Measurements from ENCODE around the gene RAP1A. TPM values are rescaled to one million over a fixed set of nuclear protein-coding genes. Genes with fewer than 3 reads are reported as not detected.

The RAP1A gene
- total RNA-seq, 1 experiment from 2014 or later, result 26.7 TPM

GRCh38 chr1:111725192-111725591 is 105.6 kb downstream of the RAP1A start:
- DNase-seq, result peak; percentile 44
- Mint-ChIP-seq H3K9me3 (no peaks in the 10 kb centered on the region; a peak in 1 of 5 replicates), H3K27me3 (ENCODE audit: low read depth) (peaks cover 1% of the 10 kb centered on the region; the same call in 1 of the 2 replicates), H3K36me3 (ENCODE audit: insufficient read depth in 1 of 3, low read depth in 3 of 3) (peaks cover 2 to 4% (median 3%) of the 10 kb centered on the region in 3 experiments; a peak in 4 of 7 replicates), H3K27ac (peak overlapping the region in 1 of 3 experiments; percentile 69; a peak in 2 of 7 replicates), H3K4me3 (no peak overlapping the region), H3K4me1 (peaks cover 45 to 48% of the 10 kb centered on the region in 2 experiments)
- Histone ChIP-seq H3K56ac (ENCODE audit: insufficient read length, low read depth, low read length) (no peak overlapping the region), H4K5ac (ENCODE audit: insufficient read length, low read depth, low read length) (no peak overlapping the region), H3K79me1 (ENCODE audit: insufficient read depth, low read depth, low read length, poor library complexity, severe bottlenecking) (peaks cover 2% of the 10 kb centered on the region), H3T11ph (ENCODE audit: low read length) (no peak overlapping the region), H3K4me1 (ENCODE audit: insufficient read depth, low read length) (peaks cover 13% of the 10 kb centered on the region; the same call in 1 of the 2 replicates), H3K9me3 (ENCODE audit: control insufficient read depth, low read depth, low read length) (no peaks in the 10 kb centered on the region), H3K4ac (ENCODE audit: low read depth, low read length) (no peak overlapping the region), H2BK5ac (ENCODE audit: insufficient read length, low read length) (no peak overlapping the region), H2BK120ac (ENCODE audit: low read depth, low read length, poor library complexity, severe bottlenecking) (no peak overlapping the region), H2AK5ac (ENCODE audit: insufficient read length, low read length) (no peak overlapping the region), H3K23me2 (ENCODE audit: insufficient read length, low read depth, low read length, poor library complexity, severe bottlenecking) (no peaks in the 10 kb centered on the region), H3K18ac (ENCODE audit: insufficient read length, low read depth, low read length) (no peak overlapping the region), H3K27ac (ENCODE audit: insufficient read length, low read depth, low read length) (no peak overlapping the region), H2AFZ (ENCODE audit: low read length) (no peak overlapping the region), H3K79me2 (ENCODE audit: insufficient read depth, low read length) (no peaks in the 10 kb centered on the region), H3K14ac (ENCODE audit: insufficient read depth, low read length) (no peak overlapping the region; the same call in 1 of the 2 replicates), H2BK12ac (ENCODE audit: insufficient read length, low read depth, low read length) (no peak overlapping the region), H4K20me1 (ENCODE audit: control insufficient read depth, insufficient read depth, insufficient read length) (peaks cover 2% of the 10 kb centered on the region), H3K23ac (ENCODE audit: insufficient read length, low read depth, low read length) (no peak overlapping the region), H3K27me3 (ENCODE audit: insufficient read depth, low read length) (no peaks in the 10 kb centered on the region), H2BK20ac (ENCODE audit: low read depth, low read length, poor library complexity, severe bottlenecking) (no peak overlapping the region), H4K91ac (ENCODE audit: insufficient read length, low read depth, low read length) (no peak overlapping the region), H3K9ac (ENCODE audit: extremely low read depth, insufficient read length, low read length) (no peak overlapping the region), H4K8ac (replicated peaks; ENCODE audit: insufficient read length, low read depth, low read length) (no peak overlapping the region), H3K4me2 (ENCODE audit: insufficient read depth, insufficient read length, low read length) (no peak overlapping the region), H2BK15ac (ENCODE audit: low read depth, low read length) (no peak overlapping the region)
- WGBS (ENCODE audit: extremely low coverage, insufficient read length, low lambda C conversion rate), result no CpG with 5 or more reads among the region's 5 CpGs
- TF ChIP-seq CTCF (conservative IDR thresholded peaks at IDR 0.05), result no peak
